Cardiac fibroblast (primary cell): ENCODE results near the gene SYNDIG1.

Source experiments
- DNase-seq, 2 donors: peaks; one replicate each; pipeline versions ENCODE4 v3.0.0 to v3.0.0-alpha.2; 2010; ENCODE audit warnings: low read depth in 2 of 2
- H3K4me3 ChIP-seq, 2 donors: replicated peaks in 1 of 2; 1 replicate in 1 of 2; 2 replicates in 1 of 2; pipeline ENCODE4 v1.5.1; 2011; ENCODE audit warnings: low read depth in 2 of 2, low read length in 2 of 2, mild to moderate bottlenecking in 2 of 2, moderate library complexity in 1 of 2
- TF ChIP-seq, protein P1 (sequence below): IDR thresholded peaks from one replicate; pipeline ENCODE4 v1.5.1; 2011; ENCODE audit warnings: low read depth, mild to moderate bottlenecking, low read length, inconsistent platforms

The SYNDIG1 gene

DNA sequence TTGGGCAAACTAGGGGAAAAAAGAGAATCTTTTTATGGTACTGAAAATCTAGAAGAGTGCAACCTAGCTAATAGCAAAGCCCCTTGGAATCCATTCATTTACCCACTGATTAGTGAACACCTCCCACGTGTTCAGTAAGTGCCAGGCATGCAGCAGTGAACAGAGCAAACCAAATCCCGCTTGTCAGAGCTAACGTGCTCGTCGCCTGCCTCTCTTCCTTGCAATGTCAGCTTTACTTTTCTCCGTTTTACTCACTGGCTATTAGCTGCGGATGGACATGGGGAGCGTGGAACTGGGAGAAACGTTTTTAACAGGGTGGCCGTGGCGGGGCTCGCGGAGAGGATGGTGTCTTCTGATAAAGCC lies 120.4 kb downstream of the SYNDIG1 start:
- TF ChIP-seq, protein P1, sequence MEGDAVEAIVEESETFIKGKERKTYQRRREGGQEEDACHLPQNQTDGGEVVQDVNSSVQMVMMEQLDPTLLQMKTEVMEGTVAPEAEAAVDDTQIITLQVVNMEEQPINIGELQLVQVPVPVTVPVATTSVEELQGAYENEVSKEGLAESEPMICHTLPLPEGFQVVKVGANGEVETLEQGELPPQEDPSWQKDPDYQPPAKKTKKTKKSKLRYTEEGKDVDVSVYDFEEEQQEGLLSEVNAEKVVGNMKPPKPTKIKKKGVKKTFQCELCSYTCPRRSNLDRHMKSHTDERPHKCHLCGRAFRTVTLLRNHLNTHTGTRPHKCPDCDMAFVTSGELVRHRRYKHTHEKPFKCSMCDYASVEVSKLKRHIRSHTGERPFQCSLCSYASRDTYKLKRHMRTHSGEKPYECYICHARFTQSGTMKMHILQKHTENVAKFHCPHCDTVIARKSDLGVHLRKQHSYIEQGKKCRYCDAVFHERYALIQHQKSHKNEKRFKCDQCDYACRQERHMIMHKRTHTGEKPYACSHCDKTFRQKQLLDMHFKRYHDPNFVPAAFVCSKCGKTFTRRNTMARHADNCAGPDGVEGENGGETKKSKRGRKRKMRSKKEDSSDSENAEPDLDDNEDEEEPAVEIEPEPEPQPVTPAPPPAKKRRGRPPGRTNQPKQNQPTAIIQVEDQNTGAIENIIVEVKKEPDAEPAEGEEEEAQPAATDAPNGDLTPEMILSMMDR, result no peak

GRCh38 chr20:24590178-24590982 lies 121.0 kb downstream of the SYNDIG1 start:
- no peak for DNase-seq
- TF ChIP-seq, protein P1, result no peak
- no peak overlapping the region for H3K4me3 ChIP-seq

More for the DNA sequence above, 120.4 kb downstream of the SYNDIG1 start:
- DNase-seq, result no peak
- H3K4me3 ChIP-seq, result no peak overlapping the region

GRCh38 chr20:24597051-24597450 lies 127.6 kb downstream of the SYNDIG1 start:
- TF ChIP-seq, protein P1, result no peak
- DNase-seq, result no peak
- no peak overlapping the region for H3K4me3 ChIP-seq

- no peak overlapping the region for H3K4me3 ChIP-seq
- TF ChIP-seq, protein P1, result no peak
- DNase-seq, result no peak
Observed at GRCh38 chr20:24598346-24598745, 128.9 kb downstream of the SYNDIG1 start.

GRCh38 chr20:24598996-24599395 lies 129.6 kb downstream of the SYNDIG1 start:
- TF ChIP-seq, protein P1, result no peak
- H3K4me3 ChIP-seq, result no peak overlapping the region
- no peak for DNase-seq

DNA sequence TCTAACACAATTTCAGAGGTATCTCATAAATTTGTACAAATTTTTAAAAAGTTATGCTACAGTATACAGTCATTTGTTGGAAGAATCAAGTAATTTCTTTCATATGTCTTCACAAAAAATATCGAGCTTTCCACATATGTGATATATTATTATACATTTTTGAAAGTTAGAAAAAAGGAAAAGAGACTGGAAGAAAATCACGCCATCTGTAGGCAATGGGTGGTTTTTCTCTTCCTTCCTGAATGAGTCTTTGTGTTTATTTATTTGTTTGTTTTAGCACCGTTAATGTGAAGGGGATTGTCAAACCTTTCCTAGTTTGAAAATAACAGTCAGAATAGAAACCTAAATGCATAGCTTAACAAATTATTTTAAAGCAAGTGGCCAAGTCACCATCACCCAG lies 130.6 kb downstream of the SYNDIG1 start:
- DNase-seq, result no peak
- TF ChIP-seq, protein P1, result no peak
- no peak overlapping the region for H3K4me3 ChIP-seq

GRCh38 chr20:24603454-24603853 lies 134.0 kb downstream of the SYNDIG1 start:
- DNase-seq, result no peak
- TF ChIP-seq, protein P1, result no peak
- no peak overlapping the region for H3K4me3 ChIP-seq
